HEK293 (cell line): ENCODE results near the gene LIMA1.

Source experiments
- CTCF ChIP-seq: fragments of 450-650 bp; formaldehyde crosslinking; IDR thresholded peaks from 2 replicates; pipeline ENCODE4 v1.5.1; 2016; ENCODE audit warnings: missing biosample characterization, missing genetic modification characterization
- PBX3 ChIP-seq: sonication (generic); formaldehyde crosslinking; IDR thresholded peaks from 2 replicates; pipeline ENCODE4 v1.8.1; 2022; ENCODE audit warnings: mild to moderate bottlenecking, moderate library complexity, missing genetic modification reagents
- ZFP37 ChIP-seq: fragments of 450-650 bp; formaldehyde crosslinking; IDR thresholded peaks from 2 replicates; pipeline ENCODE4 v1.5.1; 2016; ENCODE audit warnings: missing biosample characterization, missing genetic modification characterization
- ZNF274 ChIP-seq, 2 experiments: fragments of 200-500 bp in 1 of 2; fragments of 450-650 bp in 1 of 2; sonication (Bioruptor generic) in 1 of 2; formaldehyde crosslinking in 1 of 2; IDR thresholded peaks; 2 replicates each; pipeline versions ENCODE4 v1.5.1 to v1.6.1; 2014 to 2016; ENCODE audit warnings: borderline replicate concordance in 1 of 2, inconsistent platforms in 1 of 2, low read length in 1 of 2, missing biosample characterization in 1 of 2, missing genetic modification characterization in 1 of 2
- ZNF341 ChIP-seq: fragments of 450-650 bp; formaldehyde crosslinking; IDR thresholded peaks from 2 replicates; pipeline ENCODE4; 2016; ENCODE audit warnings: low read depth, missing biosample characterization, missing genetic modification characterization
- ZNF510 ChIP-seq: fragments of 450-650 bp; formaldehyde crosslinking; IDR thresholded peaks from 2 replicates; pipeline ENCODE4 v1.5.1; 2018; ENCODE audit warnings: mild to moderate bottlenecking, missing genetic modification characterization, missing biosample characterization; ENCODE audit not compliant: insufficient replicate concordance
- ZNF660 ChIP-seq: fragments of 450-650 bp; IDR thresholded peaks from 2 replicates; pipeline ENCODE4 v1.5.1; 2018; ENCODE audit warnings: missing biosample characterization, mild to moderate bottlenecking, missing genetic modification characterization
- ZNF791 ChIP-seq: fragments of 450-650 bp; formaldehyde crosslinking; IDR thresholded peaks from 2 replicates; pipeline ENCODE4 v1.5.1; 2016; ENCODE audit warnings: missing biosample characterization, missing genetic modification characterization
- ZNF830 ChIP-seq: fragments of 450-650 bp; IDR thresholded peaks from 2 replicates; pipeline ENCODE4 v1.5.0; 2018; ENCODE audit warnings: missing biosample characterization, missing genetic modification characterization, low read depth, mild to moderate bottlenecking, moderate library complexity

GRCh38 chr12:50192908-50193307 is 90.4 kb downstream of the LIMA1 start:
- TF ChIP-seq ZNF791 (no peak), ZNF510 (no peak), CTCF (tag by site-specific recombination) (no peak), PBX3 (no peak), ZNF830 (no peak), ZNF660 (tag by site-specific recombination) (no peak), ZNF341 (tag by site-specific recombination) (no peak), ZFP37 (tag by site-specific recombination) (no peak), ZNF274 (IDR thresholded peaks at IDR 0.05; ENCODE audit: low read length) (no peak), ZNF274 (tag by site-specific recombination; IDR thresholded peaks at IDR 0.05; ENCODE audit: borderline replicate concordance) (no peak)
